GM12873 (cell line): ENCODE results near the gene PAPLN.

Experiments used
- CTCF ChIP-seq: IDR thresholded peaks from 2 replicates; pipeline ENCODE4 v1.5.1; 2012; ENCODE audit warnings: low read depth, mild to moderate bottlenecking, moderate library complexity, low read length, control low read depth; ENCODE audit not compliant: insufficient read depth; ENCODE audit errors: missing control alignments

The PAPLN gene

GRCh38 chr14:73232984-73233383 is 4.3 kb upstream of the PAPLN start:
- TF ChIP-seq CTCF, result no peak

GRCh38 chr14:73233564-73233963 is 3.7 kb upstream of the PAPLN start:
- TF ChIP-seq CTCF, result no peak

GRCh38 chr14:73234029-73234428 is 3.3 kb upstream of the PAPLN start:
- no peak for TF ChIP-seq CTCF

- no peak for TF ChIP-seq CTCF
Measured at GRCh38 chr14:73234586-73235394, 2.5 kb upstream of the PAPLN start.

- no peak for TF ChIP-seq CTCF
Measured at GRCh38 chr14:73235531-73236155, 1.7 kb upstream of the PAPLN start.

- TF ChIP-seq CTCF, result no peak
Measured at GRCh38 chr14:73236157-73236556, 1.1 kb upstream of the PAPLN start.

GRCh38 chr14:73236752-73237218 is 521 bp upstream of the PAPLN start:
- TF ChIP-seq CTCF, result no peak
